Measurements from ENCODE around the gene CAPN7. TPM values are rescaled to one million over a fixed set of nuclear protein-coding genes. Genes with fewer than 3 reads are reported as not detected.

The CAPN7 gene
- total RNA-seq, 1 donor from 2014 or later, result 49.5 TPM

GRCh38 chr3:15297608-15298350 is 91.7 kb downstream of the CAPN7 start:
- H3K27me3 Mint-ChIP-seq (ENCODE audit: unreplicated experiment), result no peaks in the 10 kb centered on the region
- DNase-seq (ENCODE audit: extremely low spot score, unreplicated experiment), result no peak
- no peak overlapping the region for H3K4me3 Mint-ChIP-seq (ENCODE audit: unreplicated experiment)
- peaks cover 6% of the 10 kb centered on the region for H3K4me1 Mint-ChIP-seq (ENCODE audit: unreplicated experiment)
- TF ChIP-seq CTCF (IDR thresholded peaks at IDR 0.05), result no peak
- no peaks in the 10 kb centered on the region for H3K9me3 Mint-ChIP-seq (ENCODE audit: unreplicated experiment)
- H3K36me3 Mint-ChIP-seq (ENCODE audit: unreplicated experiment), result peaks cover 5% of the 10 kb centered on the region
- no peak overlapping the region for H3K27ac Mint-ChIP-seq (ENCODE audit: unreplicated experiment)

GRCh38 chr3:15298504-15298903 is 92.5 kb downstream of the CAPN7 start:
- Mint-ChIP-seq H3K27me3 (ENCODE audit: unreplicated experiment) (no peaks in the 10 kb centered on the region), H3K4me3 (ENCODE audit: unreplicated experiment) (no peak overlapping the region), H3K4me1 (ENCODE audit: unreplicated experiment) (no peaks in the 10 kb centered on the region), H3K36me3 (ENCODE audit: unreplicated experiment) (peaks cover 5% of the 10 kb centered on the region), H3K9me3 (ENCODE audit: unreplicated experiment) (no peaks in the 10 kb centered on the region), H3K27ac (ENCODE audit: unreplicated experiment) (no peak overlapping the region)
- no peak for TF ChIP-seq CTCF (IDR thresholded peaks at IDR 0.05)
- no peak for DNase-seq (ENCODE audit: extremely low spot score, unreplicated experiment)

GRCh38 chr3:15299036-15299435 is 93.0 kb downstream of the CAPN7 start:
- no peaks in the 10 kb centered on the region for H3K4me1 Mint-ChIP-seq (ENCODE audit: unreplicated experiment)
- H3K4me3 Mint-ChIP-seq (ENCODE audit: unreplicated experiment), result no peak overlapping the region
- H3K9me3 Mint-ChIP-seq (ENCODE audit: unreplicated experiment), result no peaks in the 10 kb centered on the region
- H3K27ac Mint-ChIP-seq (ENCODE audit: unreplicated experiment), result no peak overlapping the region
- H3K27me3 Mint-ChIP-seq (ENCODE audit: unreplicated experiment), result no peaks in the 10 kb centered on the region
- peaks cover 5% of the 10 kb centered on the region for H3K36me3 Mint-ChIP-seq (ENCODE audit: unreplicated experiment)
- no peak for DNase-seq (ENCODE audit: extremely low spot score, unreplicated experiment)
- no peak for TF ChIP-seq CTCF (IDR thresholded peaks at IDR 0.05)

- Mint-ChIP-seq H3K9me3 (ENCODE audit: unreplicated experiment) (no peaks in the 10 kb centered on the region), H3K4me1 (ENCODE audit: unreplicated experiment) (no peaks in the 10 kb centered on the region), H3K36me3 (ENCODE audit: unreplicated experiment) (peaks cover 5% of the 10 kb centered on the region), H3K27me3 (ENCODE audit: unreplicated experiment) (no peaks in the 10 kb centered on the region), H3K4me3 (ENCODE audit: unreplicated experiment) (no peak overlapping the region), H3K27ac (ENCODE audit: unreplicated experiment) (no peak overlapping the region)
- no peak for TF ChIP-seq CTCF (IDR thresholded peaks at IDR 0.05)
- no peak for DNase-seq (ENCODE audit: extremely low spot score, unreplicated experiment)
Measured at GRCh38 chr3:15300323-15301078, 94.5 kb downstream of the CAPN7 start.

- no peak for TF ChIP-seq CTCF (IDR thresholded peaks at IDR 0.05)
- H3K4me3 Mint-ChIP-seq (ENCODE audit: unreplicated experiment), result no peak overlapping the region
- no peak overlapping the region for H3K27ac Mint-ChIP-seq (ENCODE audit: unreplicated experiment)
- no peak for DNase-seq (ENCODE audit: extremely low spot score, unreplicated experiment)
- H3K27me3 Mint-ChIP-seq (ENCODE audit: unreplicated experiment), result no peaks in the 10 kb centered on the region
- no peaks in the 10 kb centered on the region for H3K9me3 Mint-ChIP-seq (ENCODE audit: unreplicated experiment)
- H3K36me3 Mint-ChIP-seq (ENCODE audit: unreplicated experiment), result peaks cover 5% of the 10 kb centered on the region
- H3K4me1 Mint-ChIP-seq (ENCODE audit: unreplicated experiment), result no peaks in the 10 kb centered on the region
Measured at GRCh38 chr3:15301761-15302160, 95.7 kb downstream of the CAPN7 start.
